Gastrocnemius medialis (tissue), 4 donors: ENCODE results near the gene OSTC. TPM values are rescaled to one million over a fixed set of nuclear protein-coding genes. Genes with fewer than 3 reads are reported as not detected.

Experiments used
- ATAC-seq, 2 donors: fragments of 150-250 bp; one replicate each; pipeline ENCODE4 v1.9.1; 2016
- DNase-seq, 2 donors: peaks; one replicate each; pipeline ENCODE4 v3.0.0-alpha.2; 2019
- H3K27ac ChIP-seq, 4 donors: fragments of 200-600 bp; sonication (generic); 1 replicate in 1 of 4; 2 replicates in 3 of 4; pipeline ENCODE4 v1.5.1; 2016 to 2018; ENCODE audit warnings: mild to moderate bottlenecking in 2 of 4, moderate library complexity in 1 of 4
- H3K27me3 ChIP-seq, 3 donors: fragments of 200-600 bp; sonication (generic) in 2 of 3; 1 replicate in 1 of 3; 2 replicates in 2 of 3; pipeline versions ENCODE4 v1.5.1 to v1.6.0; 2016 to 2019; ENCODE audit warnings: mild to moderate bottlenecking in 1 of 3, moderate library complexity in 1 of 3
- H3K36me3 ChIP-seq, 2 donors: fragments of 200-600 bp; sonication (generic) in 1 of 2; one replicate each; pipeline ENCODE4 v1.5.1; 2017 to 2018
- H3K4me1 ChIP-seq, 2 donors: fragments of 200-600 bp; sonication (generic) in 1 of 2; one replicate each; pipeline ENCODE4 v1.5.1; 2016 to 2017; ENCODE audit warnings: mild to moderate bottlenecking in 2 of 2
- H3K4me3 ChIP-seq, 4 donors: fragments of 200-600 bp; sonication (generic) in 3 of 4; 1 replicate in 1 of 4; 2 replicates in 3 of 4; pipeline ENCODE4 v1.5.1; 2016 to 2019; ENCODE audit warnings: mild to moderate bottlenecking in 2 of 4
- H3K9me3 ChIP-seq, 3 donors: fragments of 200-600 bp; sonication (generic) in 2 of 3; 1 replicate in 1 of 3; 2 replicates in 2 of 3; pipeline ENCODE4 v1.5.1; 2016 to 2019
- POLR2A ChIP-seq, 2 donors: fragments of 450-650 bp; IDR thresholded peaks; one replicate each; pipeline ENCODE4 v1.6.1; 2017; ENCODE audit warnings: antibody characterized with exemption in 2 of 2, mild to moderate bottlenecking in 2 of 2, moderate library complexity in 2 of 2
- in situ Hi-C, 4 donors: fragments of 200-750 bp; cut with MboI; loops; one replicate each; pipeline versions ENCODE4 v1.15.0 to v1.8.0; 2017; ENCODE audit warnings: low sequenced_read_pairs in 4 of 4
- intact Hi-C: fragments of 100-400 bp; cut with DNase I; formaldehyde crosslinking; loops from one replicate; pipeline ENCODE4 v1.15.1; 2023; ENCODE audit warnings: low total_unique reads
- total RNA-seq, 4 donors: library from RNA; depleted of rRNA; stranded (reverse); fragments of >200 nt; gene quantifications; one replicate each; pipeline versions ENCODE4 v1.1.0 to v1.2.3, GENCODE V29; 2016
- TF ChIP-seq, protein P1 (sequence below), 5 experiments: fragments of 450-650 bp in 3 of 5; fragments of 200-600 bp in 2 of 5; sonication (generic) in 2 of 5; IDR thresholded peaks in 4 of 5; conservative IDR thresholded peaks in 1 of 5; 1 replicate in 4 of 5; 2 replicates in 1 of 5; pipeline ENCODE4 v1.5.1; 2016 to 2019; ENCODE audit warnings: antibody characterized with exemption in 5 of 5, mild to moderate bottlenecking in 3 of 5, moderate library complexity in 3 of 5

OSTC gene
- total RNA-seq, 4 donors from 2014 or later, result 15.5 to 25.0 (median 23.2) TPM

DNA sequence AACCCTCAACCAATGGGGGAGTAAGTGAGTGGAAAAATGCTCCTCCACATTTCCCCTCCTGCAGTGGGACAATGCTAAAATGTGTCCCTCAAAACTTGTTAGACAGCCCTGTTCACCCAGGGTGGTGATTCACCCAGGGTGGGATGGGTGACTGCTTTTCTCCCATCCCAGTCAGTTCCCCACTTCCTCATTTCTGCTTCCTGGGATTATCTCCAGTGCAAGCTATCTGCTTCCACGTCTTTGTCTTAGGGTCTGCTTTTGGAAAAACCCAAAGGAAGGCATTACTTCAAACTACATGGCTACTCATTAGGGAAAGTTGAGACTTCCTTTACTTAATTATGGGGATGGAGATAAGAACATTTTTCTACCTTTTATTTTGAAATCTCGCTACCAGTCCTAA lies 67.0 kb downstream of the OSTC start:
- in situ Hi-C loops (no loop called here), intact Hi-C loops (no loop called here)
- H3K9me3 ChIP-seq, result no peaks in the 10 kb centered on the region
- H3K27ac ChIP-seq, result no peak overlapping the region
- no peaks in the 10 kb centered on the region for H3K4me1 ChIP-seq
- no peak for TF ChIP-seq POLR2A (IDR thresholded peaks at IDR 0.05)
- TF ChIP-seq, protein P1, sequence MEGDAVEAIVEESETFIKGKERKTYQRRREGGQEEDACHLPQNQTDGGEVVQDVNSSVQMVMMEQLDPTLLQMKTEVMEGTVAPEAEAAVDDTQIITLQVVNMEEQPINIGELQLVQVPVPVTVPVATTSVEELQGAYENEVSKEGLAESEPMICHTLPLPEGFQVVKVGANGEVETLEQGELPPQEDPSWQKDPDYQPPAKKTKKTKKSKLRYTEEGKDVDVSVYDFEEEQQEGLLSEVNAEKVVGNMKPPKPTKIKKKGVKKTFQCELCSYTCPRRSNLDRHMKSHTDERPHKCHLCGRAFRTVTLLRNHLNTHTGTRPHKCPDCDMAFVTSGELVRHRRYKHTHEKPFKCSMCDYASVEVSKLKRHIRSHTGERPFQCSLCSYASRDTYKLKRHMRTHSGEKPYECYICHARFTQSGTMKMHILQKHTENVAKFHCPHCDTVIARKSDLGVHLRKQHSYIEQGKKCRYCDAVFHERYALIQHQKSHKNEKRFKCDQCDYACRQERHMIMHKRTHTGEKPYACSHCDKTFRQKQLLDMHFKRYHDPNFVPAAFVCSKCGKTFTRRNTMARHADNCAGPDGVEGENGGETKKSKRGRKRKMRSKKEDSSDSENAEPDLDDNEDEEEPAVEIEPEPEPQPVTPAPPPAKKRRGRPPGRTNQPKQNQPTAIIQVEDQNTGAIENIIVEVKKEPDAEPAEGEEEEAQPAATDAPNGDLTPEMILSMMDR (IDR thresholded peaks at IDR 0.05 in 4 of 5, conservative IDR thresholded peaks at IDR 0.05 in 1 of 5), result no peak
- H3K27me3 ChIP-seq, result no peaks in the 10 kb centered on the region
- DNase-seq (no peak), ATAC-seq (no peak)
- no peak overlapping the region for H3K4me3 ChIP-seq
- no peaks in the 10 kb centered on the region for H3K36me3 ChIP-seq

Other genes starting within 250 kb of the OSTC start
- gene RPL34, start 30.0 kb upstream of the OSTC start, total RNA-seq, result 100 to 1,000 TPM; 419 to 608 (median 540) TPM
- 1 to 10 TPM in 1 of 4 donors, not detected in 3; 2.2 TPM for gene ETNPPL, start 112.5 kb downstream of the OSTC start, total RNA-seq